Measurements from ENCODE around the gene CDC42BPB.

DNA sequence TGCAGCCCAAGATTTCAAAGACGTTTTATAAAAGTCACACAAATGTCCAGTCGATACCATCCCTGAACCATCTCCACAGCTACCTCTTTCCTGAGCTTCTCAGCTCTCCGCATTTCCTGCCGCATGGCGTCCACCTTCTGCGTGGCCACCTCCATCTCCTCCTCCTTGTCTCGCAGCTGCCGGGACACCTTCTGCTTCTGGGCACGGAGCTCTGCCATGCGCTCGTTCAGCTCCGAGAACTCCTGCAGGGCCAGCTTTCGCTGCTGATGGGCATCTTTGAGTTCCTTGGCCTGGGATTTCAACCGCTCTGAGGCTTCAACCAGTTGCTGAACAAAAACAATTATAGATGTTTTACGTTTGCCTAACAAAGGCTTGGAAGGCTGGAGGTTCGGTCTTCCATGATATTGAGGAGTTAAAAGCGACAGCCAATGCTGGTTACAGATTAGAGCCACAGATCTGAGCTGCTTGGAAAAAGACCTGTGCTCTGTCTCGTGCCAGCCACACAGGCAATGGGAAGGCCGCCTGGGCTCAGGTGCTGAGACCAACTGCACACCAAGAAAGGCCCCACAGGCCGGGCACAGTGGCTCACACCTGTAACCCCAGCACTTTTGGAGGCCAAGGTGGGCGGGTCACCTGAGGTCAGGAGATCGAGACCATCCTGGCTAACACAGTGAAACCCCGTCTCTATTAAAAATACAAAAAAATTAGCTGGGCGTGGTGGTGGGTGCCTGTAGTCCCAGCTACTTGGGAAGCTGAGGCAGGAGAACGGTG is 85.3 kb downstream of the CDC42BPB start:
- TF ChIP-seq EZH2phosphoT487 (IDR thresholded peaks at IDR 0.05; ENCODE audit: insufficient read depth, low read depth) (no peak), EZH2 (IDR thresholded peaks at IDR 0.05; ENCODE audit: insufficient read depth, poor library complexity, severe bottlenecking) (no peak)

All from GM23248 (cell line).